Right atrium auricular region (tissue), 2 donors: Measurements from ENCODE around the gene MYBPHL. TPM values are rescaled to one million over a fixed set of nuclear protein-coding genes. Genes with fewer than 3 reads are reported as not detected.

Experiments used
- DNase-seq: peaks from one replicate; pipeline ENCODE4 v3.0.0-alpha.2; 2019; ENCODE audit warnings: low spot score
- H3K27ac ChIP-seq, 2 donors: fragments of 200-600 bp; sonication (generic); 1 replicate in 1 of 2; 2 replicates in 1 of 2; pipeline ENCODE4 v1.5.1; 2016 to 2019
- H3K27me3 ChIP-seq, 2 donors: fragments of 200-600 bp; sonication (generic); one replicate each; pipeline versions ENCODE4 v1.5.1 to v1.6.0; 2017 to 2019
- H3K36me3 ChIP-seq: fragments of 200-600 bp; sonication (generic); one replicate; pipeline ENCODE4 v1.5.1; 2016
- H3K4me1 ChIP-seq, 2 donors: fragments of 200-600 bp; sonication (generic); one replicate each; pipeline versions ENCODE4 v1.5.1 to v1.6.0; 2017 to 2019
- H3K4me3 ChIP-seq, 2 donors: fragments of 200-600 bp; sonication (generic); 1 replicate in 1 of 2; 2 replicates in 1 of 2; pipeline ENCODE4 v1.5.1; 2017 to 2019; ENCODE audit warnings: mild to moderate bottlenecking in 1 of 2, moderate library complexity in 1 of 2
- H3K9me3 ChIP-seq, 2 donors: fragments of 200-600 bp; sonication (generic); one replicate each; pipeline ENCODE4 v1.5.1; 2019
- CTCF ChIP-seq, 2 donors: fragments of 200-600 bp; sonication (generic); IDR thresholded peaks; one replicate each; pipeline ENCODE4 v1.5.1; 2019; ENCODE audit warnings: antibody characterized with exemption in 2 of 2
- total RNA-seq, 2 donors: library from RNA; depleted of rRNA; stranded (reverse); fragments of >200 nt; gene quantifications; one replicate each; pipeline ENCODE4 v1.1.0, GENCODE V29; 2016

The MYBPHL gene
- total RNA-seq, 2 donors from 2014 or later = 62.2 to 381 TPM

GRCh38 chr1:109270623-109271317 lies 36.0 kb downstream of the MYBPHL start:
- TF ChIP-seq CTCF (IDR thresholded peaks at IDR 0.05) = no peak
- DNase-seq = no peak
- no peak overlapping the region for H3K27ac ChIP-seq
- no peaks in the 10 kb centered on the region for H3K9me3 ChIP-seq
- no peaks in the 10 kb centered on the region for H3K27me3 ChIP-seq
- H3K4me1 ChIP-seq = no peaks in the 10 kb centered on the region
- no peaks in the 10 kb centered on the region for H3K36me3 ChIP-seq
- H3K4me3 ChIP-seq = no peak overlapping the region

- Histone ChIP-seq H3K9me3 (no peaks in the 10 kb centered on the region), H3K4me1 (no peaks in the 10 kb centered on the region), H3K36me3 (no peaks in the 10 kb centered on the region), H3K4me3 (no peak overlapping the region), H3K27me3 (no peaks in the 10 kb centered on the region), H3K27ac (no peak overlapping the region)
- no peak for DNase-seq
- no peak for TF ChIP-seq CTCF (IDR thresholded peaks at IDR 0.05)
Measured at GRCh38 chr1:109269981-109270622, 36.7 kb downstream of the MYBPHL start.

- no peaks in the 10 kb centered on the region for H3K9me3 ChIP-seq
- TF ChIP-seq CTCF (IDR thresholded peaks at IDR 0.05) = no peak
- peaks cover 4% of the 10 kb centered on the region for H3K36me3 ChIP-seq
Measured at GRCh38 chr1:109269212-109269980, 37.4 kb downstream of the MYBPHL start.

GRCh38 chr1:109268431-109269211 lies 38.2 kb downstream of the MYBPHL start:
- no peak for TF ChIP-seq CTCF (IDR thresholded peaks at IDR 0.05)
- Histone ChIP-seq H3K4me1 (peaks cover 0 to 5% of the 10 kb centered on the region in 2 donors), H3K27me3 (no peaks in the 10 kb centered on the region), H3K36me3 (peaks cover 4% of the 10 kb centered on the region), H3K4me3 (no peak overlapping the region), H3K9me3 (no peaks in the 10 kb centered on the region), H3K27ac (no peak overlapping the region)
- no peak for DNase-seq

More at GRCh38 chr1:109269212-109269980, 37.4 kb downstream of the MYBPHL start:
- no peak overlapping the region for H3K4me3 ChIP-seq
- H3K27me3 ChIP-seq = no peaks in the 10 kb centered on the region
- no peaks in the 10 kb centered on the region for H3K4me1 ChIP-seq
- DNase-seq = no peak
- no peak overlapping the region for H3K27ac ChIP-seq

GRCh38 chr1:109267743-109268300 lies 39.0 kb downstream of the MYBPHL start:
- DNase-seq = no peak
- Histone ChIP-seq H3K9me3 (no peaks in the 10 kb centered on the region), H3K27me3 (no peaks in the 10 kb centered on the region), H3K4me1 (peaks cover 0 to 13% of the 10 kb centered on the region in 2 donors), H3K4me3 (no peak overlapping the region), H3K36me3 (peaks cover 4% of the 10 kb centered on the region), H3K27ac (no peak overlapping the region)
- TF ChIP-seq CTCF (IDR thresholded peaks at IDR 0.05) = no peak
